GM12878 (cell line): ENCODE results near the gene MAGEA1. TPM values are rescaled to one million over a fixed set of nuclear protein-coding genes. Genes with fewer than 3 reads are reported as not detected.

Experiments
- ATAC-seq: fragments of 200-7000 bp; cut with Tn5 transposase; 3 replicates; pipeline ENCODE4 v1.9.1; 2020; ENCODE audit warnings: mild to moderate bottlenecking, moderate library complexity
- BruUV-seq: library from RNA; stranded (reverse); fragments of 400-500 nt; replicated peaks from 2 replicates; lab custom pipeline; 2021; lab: Mats Ljungman, UMichigan
- CTCF ChIA-PET: fragments of 300-600 bp; sonication (Branson Sonifier 250); formaldehyde crosslinking; extraction: SDS; loops from one replicate; lab custom pipeline; 2021; ENCODE audit warnings: inconsistent platforms; lab: Yijun Ruan, JAX
- POLR2A ChIA-PET: fragments of 350-600 bp; formaldehyde crosslinking; extraction: SDS; loops from one replicate; lab custom pipeline; 2021; ENCODE audit warnings: inconsistent platforms; lab: Charles Lee
- RAD21 ChIA-PET: fragments of 300-600 bp; sonication (Branson Sonifier 250); formaldehyde crosslinking; loops from one replicate; lab custom pipeline; 2023; ENCODE audit warnings: antibody characterized with exemption; ENCODE audit not compliant: unreplicated experiment; lab: Charles Lee
- SMC1A ChIA-PET: fragments of 300-600 bp; sonication (Branson Sonifier 250); formaldehyde crosslinking; loops from one replicate; lab custom pipeline; 2023; ENCODE audit not compliant: unreplicated experiment, uncharacterized antibody; lab: Charles Lee
- DNase-seq: peaks from one replicate; pipeline ENCODE4 v3.0.0-alpha.2; 2011; ENCODE audit warnings: low read depth, low spot score
- FAIRE-seq: peaks from 3 replicates; lab custom pipeline; 2011; peaks lifted over from hg19 to GRCh38; lab: Jason Lieb, UNC
- H2AFZ ChIP-seq: 2 replicates; pipeline ENCODE4 v1.6.0; 2011; ENCODE audit warnings: low read depth, low read length, control low read depth; ENCODE audit not compliant: control insufficient read depth
- H3K27ac ChIP-seq: 2 replicates; pipeline ENCODE4 v1.5.1; 2011; ENCODE audit warnings: control low read depth; ENCODE audit not compliant: control insufficient read depth, insufficient read depth
- H3K27me3 ChIP-seq, 2 experiments: replicated peaks in 1 of 2; 2 replicates each; pipeline versions ENCODE4 v1.6.0 to v1.6.1; 2011; ENCODE audit warnings: low read length in 1 of 2; ENCODE audit not compliant: control insufficient read depth in 2 of 2, insufficient read depth in 2 of 2
- H3K36me3 ChIP-seq, 2 experiments: 2 replicates each; pipeline ENCODE4 v1.5.1; 2011; ENCODE audit warnings: low read length in 1 of 2; ENCODE audit not compliant: control insufficient read depth in 2 of 2, insufficient read depth in 2 of 2
- H3K4me1 ChIP-seq: 2 replicates; pipeline ENCODE4 v1.6.1; 2011; ENCODE audit warnings: mild to moderate bottlenecking, low read length, moderate library complexity, mixed read lengths; ENCODE audit not compliant: control insufficient read depth, insufficient read depth
- H3K4me2 ChIP-seq: 2 replicates; pipeline ENCODE4 v1.6.0; 2011; ENCODE audit warnings: control low read depth; ENCODE audit not compliant: control insufficient read depth, insufficient read depth
- H3K4me3 ChIP-seq: fragments of 200-600 bp; sonication (generic); 2 replicates; pipeline ENCODE4 v1.5.1; 2016
- H3K79me2 ChIP-seq: 2 replicates; pipeline ENCODE4 v1.6.0; 2011; ENCODE audit warnings: low read length; ENCODE audit not compliant: control insufficient read depth, insufficient read depth
- H3K9ac ChIP-seq: 2 replicates; pipeline ENCODE4 v1.8.0; 2011; ENCODE audit warnings: low read length, control low read depth, mixed read lengths; ENCODE audit not compliant: control insufficient read depth, insufficient read depth
- H3K9me3 ChIP-seq: replicated peaks from 3 replicates; pipeline ENCODE4 v1.5.1; 2011; ENCODE audit warnings: mild to moderate bottlenecking, low read length; ENCODE audit not compliant: control insufficient read depth, insufficient read depth
- H4K20me1 ChIP-seq: 2 replicates; pipeline ENCODE4 v1.6.0; 2011; ENCODE audit not compliant: control insufficient read depth, insufficient read depth
- ASH2L ChIP-seq: fragments of 300-600, 200-600 bp; sonication (generic); IDR thresholded peaks from 2 replicates; pipeline ENCODE4 v1.6.1; 2017; ENCODE audit warnings: low read depth, mild to moderate bottlenecking, borderline replicate concordance
- EGR1 ChIP-seq, 2 experiments: IDR thresholded peaks; 1 replicate in 1 of 2; 2 replicates in 1 of 2; pipeline ENCODE4 v1.6.1; 2011 to 2012; ENCODE audit warnings: low read depth in 2 of 2, low read length in 2 of 2, borderline replicate concordance in 1 of 2, mild to moderate bottlenecking in 1 of 2, moderate library complexity in 1 of 2
- HDGF ChIP-seq: fragments of 450-650 bp; IDR thresholded peaks from 2 replicates; pipeline ENCODE4 v1.6.1; 2016; ENCODE audit warnings: antibody characterized with exemption
- POLR2AphosphoS5 ChIP-seq: IDR thresholded peaks from 2 replicates; pipeline ENCODE4 v1.6.1; 2011; ENCODE audit warnings: mild to moderate bottlenecking, low read length, inconsistent platforms
- RBBP5 ChIP-seq: fragments of 200-600 bp; sonication (generic); conservative IDR thresholded peaks from 2 replicates; pipeline ENCODE4 v1.6.1; 2016
- RFX5 ChIP-seq: IDR thresholded peaks from 2 replicates; pipeline ENCODE4 v1.6.1; 2011; ENCODE audit warnings: low read depth, low read length, improper control_type of control experiment
- SPI1 ChIP-seq: IDR thresholded peaks from 2 replicates; pipeline ENCODE4 v1.6.1; 2011; ENCODE audit warnings: low read depth, mild to moderate bottlenecking, low read length, moderate library complexity, borderline replicate concordance; ENCODE audit not compliant: insufficient read depth
- TCF12 ChIP-seq: IDR thresholded peaks from 2 replicates; pipeline ENCODE4 v1.6.1; 2011; ENCODE audit warnings: low read depth, mild to moderate bottlenecking, low read length
- WGBS: methylation state at CpG from one replicate; pipeline ENCODE4 v1.1.6; 2016; ENCODE audit warnings: low lambda C conversion rate; ENCODE audit not compliant: insufficient replicate concordance, insufficient coverage; ENCODE audit errors: missing lambda C conversion rate; 5-methylcytosine and 5-hydroxymethylcytosine counted together
- in situ Hi-C: fragments of 300-500 bp; cut with MboI; formaldehyde crosslinking; loops from 9 replicates; pipeline ENCODE4 v1.14.3; 2018; ENCODE audit warnings: mixed read lengths
- intact Hi-C: fragments of 100-400 bp; cut with micrococcal nuclease; formaldehyde crosslinking; loops from one replicate; pipeline ENCODE4 v1.14.2; 2022; ENCODE audit not compliant: unreplicated experiment
- polyA plus RNA-seq, 11 experiments: library from polyadenylated mRNA; depleted of rRNA in 4 of 11; unstranded in 6 of 11; stranded (reverse) in 5 of 11; fragments of >200 nt; fragmentation: Nextera tagmentation in 4 of 11; fragmentation: Illumina TruSeq in 1 of 11; extraction: Ambion mirVana in 4 of 11; extraction: Trizol in 1 of 11; gene quantifications; 1 replicate in 1 of 11; 2 replicates in 10 of 11; pipeline versions ENCODE4 v1.2.1 to v1.2.3, GENCODE V29; 2011 to 2016; ENCODE audit warnings: inconsistent platforms in 2 of 11, missing spikeins in 2 of 11, low read depth in 1 of 11
- total RNA-seq, 4 experiments: library from RNA; depleted of rRNA in 3 of 4; stranded (reverse); fragments of >200 nt in 3 of 4; fragmentation: Illumina TruSeq in 1 of 4; extraction: Trizol in 1 of 4; gene quantifications; 2 replicates each; pipeline versions ENCODE4 v1.2.1 to v1.2.3, GENCODE V29; 2013 to 2021
- TF ChIP-seq, protein P1 (sequence below): fragments of 450-650 bp; IDR thresholded peaks from 2 replicates; pipeline ENCODE4 v1.6.1; 2016; ENCODE audit warnings: mild to moderate bottlenecking
- TF ChIP-seq, protein P2 (sequence below): IDR thresholded peaks from 2 replicates; pipeline ENCODE4 v1.6.1; 2011; ENCODE audit warnings: mild to moderate bottlenecking, low read depth, low read length, moderate library complexity; ENCODE audit not compliant: insufficient replicate concordance

Gene MAGEA1
- total and polyA plus RNA-seq, 10 of the 15 experiments (the other 5 are each of a cell fraction or from before 2014, with no cell fraction given): 0.31 TPM; not detected in 9

DNA sequence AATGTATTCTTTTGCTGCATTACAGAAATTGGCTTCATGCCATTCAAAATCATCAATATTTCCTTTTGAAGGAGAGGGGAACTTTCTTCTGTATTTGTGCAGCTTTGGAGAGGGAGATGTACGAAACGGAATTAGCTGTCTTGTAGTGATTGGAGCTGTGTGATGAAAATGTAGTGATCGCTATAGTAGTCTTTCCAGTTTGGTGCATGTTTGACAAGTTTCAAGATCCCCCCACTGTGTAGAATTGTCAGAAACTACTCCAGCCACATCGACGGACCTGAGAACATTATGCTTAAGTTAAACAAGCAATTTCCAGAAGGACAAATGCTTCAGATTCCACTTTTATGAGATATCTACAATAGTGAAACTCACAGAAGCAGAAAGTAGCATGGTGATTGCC lies 21.6 kb upstream of the MAGEA1 start:
- intact Hi-C loops: no loop called here
- DNase-seq (no peak), ATAC-seq (no peak), FAIRE-seq (no peak)
- Histone ChIP-seq H3K27ac (no peak overlapping the region), H3K9ac (no peak overlapping the region), H4K20me1 (no peaks in the 10 kb centered on the region), H2AFZ (no peak overlapping the region), H3K79me2 (no peaks in the 10 kb centered on the region), H3K4me2 (no peak overlapping the region), H3K9me3 (no peaks in the 10 kb centered on the region), H3K27me3 (no peaks in the 10 kb centered on the region), H3K36me3 (no peaks in the 10 kb centered on the region), H3K4me3 (no peak overlapping the region), H3K4me1 (no peaks in the 10 kb centered on the region)
- no TSS peak for BruUV-seq
- ChIA-PET CTCF (no interaction called here), RAD21 (no interaction called here), SMC1A (no interaction called here), POLR2A (no interaction called here)
- in situ Hi-C loops: loop anchor here (10.0 to 25.0 kb wide), 2 partner anchors 73 to 155 kb away; partner anchors contain the start of gene PNMA6F
- WGBS: 36% methylated on average over 5 of the region's 5 CpGs
- TF ChIP-seq RBBP5 (no peak), POLR2AphosphoS5 (no peak)

DNA sequence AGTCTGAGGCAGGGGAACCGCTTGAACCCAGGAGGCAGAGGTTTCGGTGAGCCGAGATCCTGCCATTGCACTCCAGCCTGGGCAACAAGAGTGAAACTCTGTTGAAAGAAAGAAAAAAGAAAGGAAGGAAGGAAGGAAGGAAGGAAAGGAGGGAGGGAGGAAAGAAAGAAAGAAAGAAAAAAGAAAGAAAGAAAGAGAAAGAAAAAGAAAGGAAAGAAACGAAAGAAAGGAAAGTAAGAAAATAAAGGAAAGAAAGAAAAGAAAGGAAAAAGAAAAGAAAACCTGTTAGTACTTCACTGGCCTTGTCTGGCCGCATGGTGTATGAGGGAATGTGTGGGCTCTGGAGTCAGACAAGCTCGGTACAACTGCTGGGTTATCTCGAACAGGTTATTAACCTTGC lies 20.8 kb upstream of the MAGEA1 start:
- DNase-seq (no peak), FAIRE-seq (no peak)
- no peak overlapping the region for H3K27ac ChIP-seq
- ChIA-PET CTCF (no interaction called here), RAD21 (no interaction called here), SMC1A (no interaction called here)
- no peaks in the 10 kb centered on the region for H3K36me3 ChIP-seq
- H3K4me1 ChIP-seq: no peaks in the 10 kb centered on the region
- no peak overlapping the region for H3K9ac ChIP-seq
- no peak for TF ChIP-seq RFX5
- no peak for TF ChIP-seq SPI1
- TF ChIP-seq HDGF: no peak
- TF ChIP-seq, protein P1, sequence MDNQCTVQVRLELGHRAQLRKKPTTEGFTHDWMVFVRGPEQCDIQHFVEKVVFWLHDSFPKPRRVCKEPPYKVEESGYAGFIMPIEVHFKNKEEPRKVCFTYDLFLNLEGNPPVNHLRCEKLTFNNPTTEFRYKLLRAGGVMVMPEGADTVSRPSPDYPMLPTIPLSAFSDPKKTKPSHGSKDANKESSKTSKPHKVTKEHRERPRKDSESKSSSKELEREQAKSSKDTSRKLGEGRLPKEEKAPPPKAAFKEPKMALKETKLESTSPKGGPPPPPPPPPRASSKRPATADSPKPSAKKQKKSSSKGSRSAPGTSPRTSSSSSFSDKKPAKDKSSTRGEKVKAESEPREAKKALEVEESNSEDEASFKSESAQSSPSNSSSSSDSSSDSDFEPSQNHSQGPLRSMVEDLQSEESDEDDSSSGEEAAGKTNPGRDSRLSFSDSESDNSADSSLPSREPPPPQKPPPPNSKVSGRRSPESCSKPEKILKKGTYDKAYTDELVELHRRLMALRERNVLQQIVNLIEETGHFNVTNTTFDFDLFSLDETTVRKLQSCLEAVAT: no peak
- TF ChIP-seq ASH2L: no peak
- TF ChIP-seq, protein P2, sequence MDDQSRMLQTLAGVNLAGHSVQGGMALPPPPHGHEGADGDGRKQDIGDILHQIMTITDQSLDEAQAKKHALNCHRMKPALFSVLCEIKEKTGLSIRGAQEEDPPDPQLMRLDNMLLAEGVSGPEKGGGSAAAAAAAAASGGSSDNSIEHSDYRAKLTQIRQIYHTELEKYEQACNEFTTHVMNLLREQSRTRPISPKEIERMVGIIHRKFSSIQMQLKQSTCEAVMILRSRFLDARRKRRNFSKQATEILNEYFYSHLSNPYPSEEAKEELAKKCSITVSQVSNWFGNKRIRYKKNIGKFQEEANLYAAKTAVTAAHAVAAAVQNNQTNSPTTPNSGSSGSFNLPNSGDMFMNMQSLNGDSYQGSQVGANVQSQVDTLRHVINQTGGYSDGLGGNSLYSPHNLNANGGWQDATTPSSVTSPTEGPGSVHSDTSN: no peak
- no peak for TF ChIP-seq EGR1 (IDR thresholded peaks at IDR 0.05; ENCODE audit: borderline replicate concordance in 1 of 2, low read depth in 2 of 2, low read length in 2 of 2)
- TF ChIP-seq TCF12: no peak
- TF ChIP-seq, all 136 proteins: peak for 0
- intact Hi-C loops: no loop called here
- 56% methylated on average over 7 of the region's 7 CpGs for WGBS
- POLR2A ChIA-PET: no interaction called here
- no TSS peak for BruUV-seq
- Histone ChIP-seq H3K9me3 (no peaks in the 10 kb centered on the region), H3K27me3 (no peaks in the 10 kb centered on the region), H3K4me2 (no peak overlapping the region), H3K4me3 (no peak overlapping the region), H3K79me2 (no peaks in the 10 kb centered on the region), H2AFZ (no peak overlapping the region), H4K20me1 (no peaks in the 10 kb centered on the region)
- in situ Hi-C loops: loop anchor here (10.0 to 25.0 kb wide), 2 partner anchors 74 to 154 kb away; partner anchors contain the start of gene PNMA6F
- no peak for ATAC-seq
